IPS DF 6.9 (cell line): ENCODE data around the gene TRIM8.

ENCODE experiments used
- DNase-seq: peaks from one replicate; pipeline ENCODE4 v3.0.0-alpha.2; 2013; ENCODE audit warnings: low read depth, low spot score
- H3K27ac ChIP-seq: one replicate; pipeline ENCODE4 v1.5.1; 2013; ENCODE audit warnings: low read length, control low read depth
- H3K27me3 ChIP-seq: 2 replicates; pipeline ENCODE4 v1.6.1; 2013; ENCODE audit warnings: mild to moderate bottlenecking, low read length; ENCODE audit not compliant: control insufficient read depth, insufficient read depth
- H3K36me3 ChIP-seq: 2 replicates; pipeline ENCODE4 v1.6.1; 2013; ENCODE audit warnings: low read length; ENCODE audit not compliant: control insufficient read depth, insufficient read depth
- H3K4me1 ChIP-seq: 2 replicates; pipeline ENCODE4 v1.6.1; 2013; ENCODE audit warnings: low read length; ENCODE audit not compliant: control insufficient read depth, insufficient read depth
- H3K4me3 ChIP-seq: 2 replicates; pipeline ENCODE4 v1.5.1; 2013; ENCODE audit warnings: mild to moderate bottlenecking, low read length
- H3K9me3 ChIP-seq: 2 replicates; pipeline ENCODE4 v1.6.1; 2013; ENCODE audit warnings: low read length, inconsistent platforms; ENCODE audit not compliant: control insufficient read depth, insufficient read depth
- WGBS: extraction: QIAGEN DNeasy Blood & Tissue Kit; methylation state at CpG from one replicate; pipeline ENCODE4 v1.1.7; 2013; ENCODE audit warnings: mixed read lengths, missing lambda C conversion rate; ENCODE audit not compliant: insufficient read length, insufficient coverage; 5-methylcytosine and 5-hydroxymethylcytosine counted together

The TRIM8 gene

GRCh38 chr10:102673819-102674511 lies 29.7 kb downstream of the TRIM8 start:
- no peaks in the 10 kb centered on the region for H3K36me3 ChIP-seq
- H3K4me1 ChIP-seq: peaks cover 10% of the 10 kb centered on the region
- no peaks in the 10 kb centered on the region for H3K27me3 ChIP-seq
- H3K27ac ChIP-seq: no peak overlapping the region
- no peaks in the 10 kb centered on the region for H3K9me3 ChIP-seq
- no peak for DNase-seq
- no peak overlapping the region for H3K4me3 ChIP-seq
- no CpG with 5 or more reads among the region's 19 CpGs for WGBS

DNA sequence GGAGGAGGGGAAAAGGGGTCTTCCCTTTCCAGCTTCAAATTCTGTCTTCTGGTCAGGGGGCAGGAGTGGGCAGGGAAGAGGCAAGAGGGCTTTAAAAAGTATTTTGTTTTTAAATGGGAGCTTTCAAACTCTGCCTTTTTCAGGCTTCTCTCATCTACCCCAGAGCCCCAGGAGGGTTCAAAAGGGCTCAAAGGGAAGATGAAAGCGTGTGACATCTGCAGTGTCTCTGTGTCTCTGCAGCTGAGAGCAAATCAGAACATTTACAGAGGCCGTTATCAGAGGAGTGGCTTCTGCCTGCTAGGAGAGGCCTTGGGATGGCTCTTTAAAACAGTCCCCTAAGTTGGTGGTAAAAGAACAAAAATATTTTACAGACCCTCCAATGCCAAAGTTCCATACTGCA lies 30.3 kb downstream of the TRIM8 start:
- H3K27ac ChIP-seq: no peak overlapping the region
- H3K4me1 ChIP-seq: peaks cover 10% of the 10 kb centered on the region
- no CpG with 5 or more reads among the region's 2 CpGs for WGBS

DNA sequence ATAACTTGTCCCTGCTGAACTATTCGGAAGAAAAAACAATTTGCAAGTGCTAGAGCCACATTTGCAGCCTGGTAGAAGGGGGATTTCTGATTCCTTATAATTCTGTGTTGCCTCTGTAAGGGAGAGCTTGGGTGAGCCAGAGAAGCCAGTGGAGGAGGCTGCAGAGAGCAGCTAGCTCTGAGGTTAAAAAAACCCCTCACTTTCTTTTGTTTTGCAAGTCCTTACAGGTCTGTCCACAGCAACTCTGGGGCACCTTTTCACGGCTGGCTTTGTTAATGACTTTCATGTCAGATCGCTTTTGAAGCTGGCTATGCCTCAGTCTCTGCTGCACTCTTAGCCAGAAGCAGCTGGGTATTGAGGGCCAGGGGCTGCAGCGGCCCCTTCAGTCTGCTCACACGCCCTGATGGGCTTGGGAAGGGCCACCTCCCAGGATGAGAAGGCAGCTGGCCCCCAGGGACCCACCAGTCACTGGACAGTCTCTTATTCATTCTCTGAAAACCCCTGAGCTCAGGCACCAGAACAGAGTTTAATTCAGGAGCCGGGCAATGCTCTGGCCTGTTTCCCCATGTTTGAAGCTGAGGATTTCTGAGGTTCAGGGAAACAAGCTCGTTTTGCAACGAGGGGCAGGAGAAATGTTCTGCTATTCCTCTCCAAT lies 30.9 kb downstream of the TRIM8 start:
- no peak overlapping the region for H3K27ac ChIP-seq
- H3K4me1 ChIP-seq: peaks cover 10% of the 10 kb centered on the region
- WGBS: no CpG with 5 or more reads among the region's 8 CpGs
- H3K9me3 ChIP-seq: no peaks in the 10 kb centered on the region
- H3K4me3 ChIP-seq: no peak overlapping the region
- no peaks in the 10 kb centered on the region for H3K36me3 ChIP-seq
- H3K27me3 ChIP-seq: no peaks in the 10 kb centered on the region
- DNase-seq: no peak

More for the DNA sequence above, 30.3 kb downstream of the TRIM8 start:
- Histone ChIP-seq H3K4me3 (no peak overlapping the region), H3K9me3 (no peaks in the 10 kb centered on the region), H3K27me3 (no peaks in the 10 kb centered on the region), H3K36me3 (no peaks in the 10 kb centered on the region)
- DNase-seq: no peak

DNA sequence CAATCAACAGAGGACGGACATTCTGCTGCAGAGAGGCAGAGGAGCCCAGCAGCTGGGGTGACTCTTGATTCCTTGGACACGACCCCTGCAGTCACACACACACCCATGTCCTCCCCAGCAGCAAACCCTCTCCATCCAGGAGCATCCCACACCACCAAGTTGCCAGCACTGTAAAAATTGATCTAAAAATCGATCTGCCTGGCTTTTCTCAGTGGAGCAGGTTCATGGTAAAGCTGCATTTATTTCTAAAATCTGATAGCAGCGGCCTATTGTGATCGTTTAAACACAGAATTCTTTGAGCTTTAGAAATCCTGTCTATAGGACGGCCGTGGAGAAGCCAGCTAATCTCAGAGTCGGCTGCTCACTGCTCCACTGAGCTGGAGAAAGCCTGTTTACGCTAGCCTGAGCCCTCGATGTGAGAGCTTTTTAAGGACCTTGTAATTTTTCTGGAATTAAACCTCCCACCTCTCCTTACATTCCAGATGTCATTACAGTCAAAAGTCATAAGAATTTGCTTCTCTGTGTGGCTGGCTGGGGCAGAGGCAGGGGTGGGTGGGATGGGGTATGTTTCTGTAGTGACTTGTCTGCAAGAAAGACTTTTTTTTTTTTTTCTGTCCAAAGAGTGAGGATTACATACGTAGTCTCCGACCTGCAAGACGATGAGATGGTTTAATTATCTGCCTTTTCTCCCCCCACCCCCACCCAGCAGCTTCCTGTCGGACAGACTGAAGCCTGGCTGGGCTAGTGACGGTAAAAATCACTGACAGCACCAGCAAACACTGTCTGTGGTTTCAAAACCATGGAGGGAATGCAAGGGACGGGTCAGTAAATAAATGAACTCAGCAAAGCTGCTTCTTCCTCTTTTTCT lies 31.6 kb downstream of the TRIM8 start:
- H3K9me3 ChIP-seq: no peaks in the 10 kb centered on the region
- H3K27me3 ChIP-seq: no peaks in the 10 kb centered on the region
- DNase-seq: no peak
- H3K4me1 ChIP-seq: peaks cover 10% of the 10 kb centered on the region
- H3K36me3 ChIP-seq: no peaks in the 10 kb centered on the region
- WGBS: no CpG with 5 or more reads among the region's 16 CpGs
- no peak overlapping the region for H3K4me3 ChIP-seq
- no peak overlapping the region for H3K27ac ChIP-seq

GRCh38 chr10:102676534-102677315 lies 32.4 kb downstream of the TRIM8 start:
- Histone ChIP-seq H3K9me3 (no peaks in the 10 kb centered on the region), H3K27ac (no peak overlapping the region), H3K4me1 (peaks cover 10% of the 10 kb centered on the region), H3K36me3 (no peaks in the 10 kb centered on the region), H3K4me3 (no peak overlapping the region), H3K27me3 (no peaks in the 10 kb centered on the region)
- WGBS: no CpG with 5 or more reads among the region's 9 CpGs
- no peak for DNase-seq

DNA sequence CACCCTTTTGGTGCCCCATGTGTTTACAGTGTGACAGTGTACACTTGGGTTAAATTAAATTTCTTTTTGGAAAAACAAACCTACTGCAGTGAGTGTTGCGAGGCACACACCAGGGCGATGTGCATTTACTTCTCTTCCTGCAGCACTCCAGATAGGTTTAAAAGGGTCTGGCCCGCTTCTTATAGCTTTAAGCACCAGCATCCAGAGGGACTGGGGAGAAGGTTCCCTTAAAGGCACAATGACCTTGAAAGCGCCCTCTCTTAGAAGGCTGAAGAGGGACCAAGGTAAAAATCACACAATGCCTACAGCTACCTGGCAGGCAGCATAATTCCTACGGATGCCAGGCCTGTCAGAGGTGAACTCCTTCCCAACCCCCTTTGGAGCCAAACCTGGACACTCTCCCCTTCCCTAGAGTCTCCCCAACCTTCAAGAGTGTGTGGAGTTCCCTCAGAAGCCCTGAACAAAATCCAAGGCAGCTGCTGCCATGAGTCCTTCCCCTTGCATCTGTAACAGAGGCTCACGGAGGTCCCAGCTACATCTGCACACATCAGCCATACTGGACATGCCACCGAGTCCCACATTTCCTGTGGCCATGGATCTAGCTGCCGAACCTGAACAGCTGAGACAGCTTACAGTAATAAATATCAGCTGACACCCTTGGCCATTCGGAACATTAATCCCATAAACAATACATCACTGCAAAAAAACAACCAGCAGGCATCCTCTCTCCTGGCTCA lies 33.2 kb downstream of the TRIM8 start:
- Histone ChIP-seq H3K9me3 (no peaks in the 10 kb centered on the region), H3K27ac (no peak overlapping the region), H3K4me3 (no peak overlapping the region), H3K4me1 (peaks cover 10% of the 10 kb centered on the region), H3K27me3 (no peaks in the 10 kb centered on the region), H3K36me3 (no peaks in the 10 kb centered on the region)
- DNase-seq: no peak
- WGBS: no CpG with 5 or more reads among the region's 9 CpGs

DNA sequence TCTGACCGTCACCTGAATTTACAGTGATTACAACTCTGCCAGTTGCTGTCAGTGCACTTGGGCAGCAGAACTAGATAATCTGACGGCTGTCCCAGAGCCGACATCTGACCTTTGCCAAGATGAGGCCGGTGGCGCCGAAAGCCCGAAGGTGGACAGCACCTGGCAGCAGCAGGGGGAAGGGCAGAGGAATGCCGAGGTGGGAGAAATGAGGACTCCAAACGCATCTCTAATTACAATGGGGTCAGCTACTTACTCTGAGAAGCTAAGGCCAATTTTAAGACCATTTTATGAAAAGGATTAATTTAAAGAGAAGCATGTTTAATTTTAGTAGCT lies 33.8 kb downstream of the TRIM8 start:
- H3K27me3 ChIP-seq: no peaks in the 10 kb centered on the region
- no CpG with 5 or more reads among the region's 9 CpGs for WGBS
- H3K36me3 ChIP-seq: no peaks in the 10 kb centered on the region
- H3K4me3 ChIP-seq: no peak overlapping the region
- no peak for DNase-seq
- H3K9me3 ChIP-seq: no peaks in the 10 kb centered on the region
- H3K4me1 ChIP-seq: peaks cover 10% of the 10 kb centered on the region
- no peak overlapping the region for H3K27ac ChIP-seq

- Histone ChIP-seq H3K27me3 (no peaks in the 10 kb centered on the region), H3K9me3 (no peaks in the 10 kb centered on the region), H3K4me3 (no peak overlapping the region), H3K36me3 (no peaks in the 10 kb centered on the region), H3K27ac (no peak overlapping the region), H3K4me1 (peaks cover 10% of the 10 kb centered on the region)
- DNase-seq: peak; percentile 64
- WGBS: no CpG with 5 or more reads among the region's 9 CpGs
These were observed 34.6 kb downstream of the TRIM8 start for GRCh38 chr10:102678842-102679289.

DNA sequence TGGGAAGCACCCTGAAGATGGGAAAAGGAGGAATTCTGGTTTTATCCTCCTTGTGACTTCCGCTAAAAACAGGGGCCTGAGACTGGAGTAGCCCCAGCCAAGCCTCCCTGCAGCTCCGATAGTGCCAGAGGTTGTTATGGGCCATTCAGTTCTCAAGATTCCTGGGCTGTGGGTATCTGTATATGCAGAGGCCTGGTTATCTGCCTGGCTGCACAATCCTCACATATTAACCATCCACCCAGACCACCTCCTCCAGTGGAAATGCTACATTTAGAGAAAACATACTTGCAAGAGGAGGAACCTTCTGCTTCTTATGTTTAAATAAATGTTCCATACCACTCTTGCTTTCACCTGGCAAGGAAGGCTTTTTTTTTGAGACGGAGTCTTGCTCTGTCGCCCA lies 35.3 kb downstream of the TRIM8 start:
- Histone ChIP-seq H3K4me3 (no peak overlapping the region), H3K4me1 (peaks cover 7% of the 10 kb centered on the region), H3K9me3 (no peaks in the 10 kb centered on the region), H3K36me3 (no peaks in the 10 kb centered on the region), H3K27ac (no peak overlapping the region), H3K27me3 (no peaks in the 10 kb centered on the region)
- no peak for DNase-seq
- no CpG with 5 or more reads among the region's 4 CpGs for WGBS
